Uterus (tissue), 2 donors: ENCODE measurements around the gene SSNA1.

Experiments used
- CTCF ChIP-seq, 4 experiments: fragments of 200-600 bp in 2 of 4; fragments of 450-650 bp in 2 of 4; sonication (generic) in 2 of 4; IDR thresholded peaks; one replicate each; pipeline ENCODE4 v1.5.1; 2016 to 2019; ENCODE audit warnings: antibody characterized with exemption in 4 of 4, mild to moderate bottlenecking in 2 of 4, moderate library complexity in 1 of 4
- POLR2A ChIP-seq, 2 donors: fragments of 450-650 bp; IDR thresholded peaks; one replicate each; pipeline ENCODE4 v1.6.1; 2016; ENCODE audit warnings: antibody characterized with exemption in 2 of 2, mild to moderate bottlenecking in 1 of 2, moderate library complexity in 1 of 2

GRCh38 chr9:137158625-137159024, 29.9 kb upstream of the SSNA1 start:
- TF ChIP-seq CTCF (IDR thresholded peaks at IDR 0.05) (no peak), POLR2A (IDR thresholded peaks at IDR 0.05) (no peak)
